Lower leg skin (tissue), 3 donors: Measurements from ENCODE around the gene ZNF562.

Source experiments
- POLR2A ChIP-seq, 2 donors: fragments of 450-650 bp; IDR thresholded peaks; one replicate each; pipeline ENCODE4 v1.6.1; 2016 to 2017; ENCODE audit warnings: antibody characterized with exemption in 2 of 2, mild to moderate bottlenecking in 1 of 2, moderate library complexity in 1 of 2
- TF ChIP-seq, protein P1 (sequence below), 3 donors: fragments of 450-650 bp; IDR thresholded peaks; one replicate each; pipeline ENCODE4 v1.5.1; 2016; ENCODE audit warnings: antibody characterized with exemption in 3 of 3, mild to moderate bottlenecking in 3 of 3, moderate library complexity in 2 of 3

DNA sequence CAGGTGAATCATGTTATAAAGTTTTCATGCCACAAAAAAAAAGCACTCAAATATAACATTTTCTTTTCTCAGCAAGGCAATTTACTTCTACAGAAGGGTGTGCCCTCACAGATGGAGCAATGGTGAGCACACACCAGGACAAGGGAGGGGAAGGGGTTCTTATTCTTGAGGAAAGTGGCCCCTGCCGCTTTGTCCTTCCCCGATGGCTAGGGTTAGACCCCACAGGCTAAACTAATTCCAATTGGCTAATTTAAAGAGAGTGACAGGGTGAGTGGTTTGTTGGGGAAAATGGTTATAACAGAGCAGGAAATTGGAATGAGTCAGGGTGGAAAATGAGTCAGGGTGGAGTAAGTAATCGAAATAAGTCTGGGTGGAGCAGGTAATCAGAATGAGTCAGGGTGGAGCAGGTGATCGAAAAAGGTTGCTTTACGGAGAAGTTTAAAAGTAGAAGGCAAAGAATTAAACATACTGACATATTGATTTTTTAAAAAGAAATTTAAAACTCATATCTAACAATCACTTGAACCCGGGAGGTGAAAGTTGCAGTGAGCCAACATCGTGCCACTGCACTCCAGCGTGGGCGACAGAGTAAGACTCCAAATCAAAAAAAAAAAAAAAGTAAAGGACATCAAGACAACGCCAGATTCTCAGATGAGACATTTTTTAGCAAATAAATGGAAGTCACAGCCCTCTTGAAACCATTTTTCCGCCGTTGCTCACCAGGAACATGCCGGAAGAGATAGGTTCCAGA is 813 bp downstream of the ZNF562 start:
- TF ChIP-seq, protein P1, sequence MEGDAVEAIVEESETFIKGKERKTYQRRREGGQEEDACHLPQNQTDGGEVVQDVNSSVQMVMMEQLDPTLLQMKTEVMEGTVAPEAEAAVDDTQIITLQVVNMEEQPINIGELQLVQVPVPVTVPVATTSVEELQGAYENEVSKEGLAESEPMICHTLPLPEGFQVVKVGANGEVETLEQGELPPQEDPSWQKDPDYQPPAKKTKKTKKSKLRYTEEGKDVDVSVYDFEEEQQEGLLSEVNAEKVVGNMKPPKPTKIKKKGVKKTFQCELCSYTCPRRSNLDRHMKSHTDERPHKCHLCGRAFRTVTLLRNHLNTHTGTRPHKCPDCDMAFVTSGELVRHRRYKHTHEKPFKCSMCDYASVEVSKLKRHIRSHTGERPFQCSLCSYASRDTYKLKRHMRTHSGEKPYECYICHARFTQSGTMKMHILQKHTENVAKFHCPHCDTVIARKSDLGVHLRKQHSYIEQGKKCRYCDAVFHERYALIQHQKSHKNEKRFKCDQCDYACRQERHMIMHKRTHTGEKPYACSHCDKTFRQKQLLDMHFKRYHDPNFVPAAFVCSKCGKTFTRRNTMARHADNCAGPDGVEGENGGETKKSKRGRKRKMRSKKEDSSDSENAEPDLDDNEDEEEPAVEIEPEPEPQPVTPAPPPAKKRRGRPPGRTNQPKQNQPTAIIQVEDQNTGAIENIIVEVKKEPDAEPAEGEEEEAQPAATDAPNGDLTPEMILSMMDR (IDR thresholded peaks at IDR 0.05) = no peak
- no peak for TF ChIP-seq POLR2A (IDR thresholded peaks at IDR 0.05)
